ENCODE measurements around the gene ZFYVE26.

ZFYVE26 gene

GRCh38 chr14:67784244-67784823 lies 32.1 kb downstream of the ZFYVE26 start:
- peaks cover 100% of the 10 kb centered on the region for H3K36me3 Mint-ChIP-seq (ENCODE audit: low read depth)
- no peaks in the 10 kb centered on the region for H3K27me3 Mint-ChIP-seq
- H3K4me1 Mint-ChIP-seq (ENCODE audit: low read depth): no peaks in the 10 kb centered on the region

GRCh38 chr14:67782090-67782489 lies 34.3 kb downstream of the ZFYVE26 start:
- Mint-ChIP-seq H3K27me3 (no peaks in the 10 kb centered on the region), H3K4me3 (no peak overlapping the region), H3K9me3 (no peaks in the 10 kb centered on the region), H3K4me1 (ENCODE audit: low read depth) (no peaks in the 10 kb centered on the region), H3K36me3 (ENCODE audit: low read depth) (peaks cover 100% of the 10 kb centered on the region), H3K27ac (no peak overlapping the region)
- intact Hi-C loops (cut with micrococcal nuclease): no loop called here

More at GRCh38 chr14:67784244-67784823, 32.1 kb downstream of the ZFYVE26 start:
- Mint-ChIP-seq H3K4me3 (no peak overlapping the region), H3K27ac (no peak overlapping the region), H3K9me3 (no peaks in the 10 kb centered on the region)
- intact Hi-C loops (cut with micrococcal nuclease): no loop called here

- Mint-ChIP-seq H3K9me3 (no peaks in the 10 kb centered on the region), H3K27me3 (no peaks in the 10 kb centered on the region), H3K4me1 (ENCODE audit: low read depth) (no peaks in the 10 kb centered on the region), H3K4me3 (no peak overlapping the region), H3K27ac (no peak overlapping the region), H3K36me3 (ENCODE audit: low read depth) (peaks cover 100% of the 10 kb centered on the region)
- intact Hi-C loops (cut with micrococcal nuclease): no loop called here
Observed at GRCh38 chr14:67778792-67779191, 37.6 kb downstream of the ZFYVE26 start.

GRCh38 chr14:67776653-67777322 lies 39.6 kb downstream of the ZFYVE26 start:
- no peak overlapping the region for H3K4me3 Mint-ChIP-seq
- intact Hi-C loops (cut with micrococcal nuclease): no loop called here
- H3K4me1 Mint-ChIP-seq (ENCODE audit: low read depth): peaks cover 4% of the 10 kb centered on the region
- no peaks in the 10 kb centered on the region for H3K9me3 Mint-ChIP-seq
- no peaks in the 10 kb centered on the region for H3K27me3 Mint-ChIP-seq
- no peak overlapping the region for H3K27ac Mint-ChIP-seq
- peaks cover 100% of the 10 kb centered on the region for H3K36me3 Mint-ChIP-seq (ENCODE audit: low read depth)

GRCh38 chr14:67773844-67774377 lies 42.5 kb downstream of the ZFYVE26 start:
- no peaks in the 10 kb centered on the region for H3K27me3 Mint-ChIP-seq
- no peak overlapping the region for H3K27ac Mint-ChIP-seq
- H3K36me3 Mint-ChIP-seq (ENCODE audit: low read depth): peaks cover 97% of the 10 kb centered on the region
- H3K4me1 Mint-ChIP-seq (ENCODE audit: low read depth): peaks cover 10% of the 10 kb centered on the region
- intact Hi-C loops (cut with micrococcal nuclease): no loop called here
- H3K9me3 Mint-ChIP-seq: no peaks in the 10 kb centered on the region
- no peak overlapping the region for H3K4me3 Mint-ChIP-seq

GRCh38 chr14:67768219-67768618 lies 48.2 kb downstream of the ZFYVE26 start:
- H3K27me3 Mint-ChIP-seq: no peaks in the 10 kb centered on the region
- H3K27ac Mint-ChIP-seq: peak overlapping the region; percentile 84
- intact Hi-C loops (cut with micrococcal nuclease): loop anchor here (10.0 kb wide), 1 partner anchor 47 kb away; the partner anchor contains the start of genes RAD51B and ZFYVE26
- no peak overlapping the region for H3K4me3 Mint-ChIP-seq
- no peaks in the 10 kb centered on the region for H3K9me3 Mint-ChIP-seq
- H3K4me1 Mint-ChIP-seq (ENCODE audit: low read depth): peaks cover 56% of the 10 kb centered on the region
- H3K36me3 Mint-ChIP-seq (ENCODE audit: low read depth): peaks cover 88% of the 10 kb centered on the region

- intact Hi-C loops (cut with micrococcal nuclease): loop anchor here (10.0 kb wide), 1 partner anchor 49 kb away; the partner anchor contains the start of genes RAD51B and ZFYVE26
- no peaks in the 10 kb centered on the region for H3K9me3 Mint-ChIP-seq
- peaks cover 88% of the 10 kb centered on the region for H3K36me3 Mint-ChIP-seq (ENCODE audit: low read depth)
- H3K4me3 Mint-ChIP-seq: peak overlapping the region; percentile 73
- H3K27ac Mint-ChIP-seq: peak overlapping the region; percentile 84
- H3K27me3 Mint-ChIP-seq: no peaks in the 10 kb centered on the region
- peaks cover 50% of the 10 kb centered on the region for H3K4me1 Mint-ChIP-seq (ENCODE audit: low read depth)
Observed at GRCh38 chr14:67766035-67766680, 50.2 kb downstream of the ZFYVE26 start.

GRCh38 chr14:67765192-67765834 lies 51.1 kb downstream of the ZFYVE26 start:
- intact Hi-C loops (cut with micrococcal nuclease): loop anchor here (10.0 kb wide), 1 partner anchor 49 kb away; the partner anchor contains the start of genes RAD51B and ZFYVE26
- Mint-ChIP-seq H3K9me3 (no peaks in the 10 kb centered on the region), H3K36me3 (ENCODE audit: low read depth) (peaks cover 90% of the 10 kb centered on the region), H3K4me3 (peak overlapping the region; percentile 73), H3K4me1 (ENCODE audit: low read depth) (peaks cover 46% of the 10 kb centered on the region), H3K27me3 (no peaks in the 10 kb centered on the region), H3K27ac (peak overlapping the region; percentile 84)

- peaks cover 46% of the 10 kb centered on the region for H3K4me1 Mint-ChIP-seq (ENCODE audit: low read depth)
Observed at GRCh38 chr14:67764496-67764895, 51.9 kb downstream of the ZFYVE26 start.

GRCh38 chr14:67763158-67763822 lies 53.1 kb downstream of the ZFYVE26 start:
- H3K27ac Mint-ChIP-seq: peak overlapping the region; percentile 15
- H3K27me3 Mint-ChIP-seq: no peaks in the 10 kb centered on the region
- intact Hi-C loops (cut with micrococcal nuclease): loop anchor here (10.0 kb wide), 1 partner anchor 52 kb away; the partner anchor contains the start of genes RAD51B and ZFYVE26
- H3K9me3 Mint-ChIP-seq: no peaks in the 10 kb centered on the region
- H3K36me3 Mint-ChIP-seq (ENCODE audit: low read depth): peaks cover 88% of the 10 kb centered on the region
- H3K4me1 Mint-ChIP-seq (ENCODE audit: low read depth): peaks cover 46% of the 10 kb centered on the region
- H3K4me3 Mint-ChIP-seq: no peak overlapping the region

More at GRCh38 chr14:67764496-67764895, 51.9 kb downstream of the ZFYVE26 start:
- intact Hi-C loops (cut with micrococcal nuclease): loop anchor here (10.0 kb wide), 1 partner anchor 50 kb away; the partner anchor contains the start of genes RAD51B and ZFYVE26
- peaks cover 91% of the 10 kb centered on the region for H3K36me3 Mint-ChIP-seq (ENCODE audit: low read depth)
- no peaks in the 10 kb centered on the region for H3K9me3 Mint-ChIP-seq
- H3K4me3 Mint-ChIP-seq: no peak overlapping the region
- H3K27ac Mint-ChIP-seq: peak overlapping the region; percentile 15
- H3K27me3 Mint-ChIP-seq: no peaks in the 10 kb centered on the region

- H3K4me1 Mint-ChIP-seq (ENCODE audit: low read depth): peaks cover 34% of the 10 kb centered on the region
- intact Hi-C loops (cut with micrococcal nuclease): loop anchor here (10.0 kb wide), 1 partner anchor 53 kb away; the partner anchor contains the start of genes RAD51B and ZFYVE26
- H3K9me3 Mint-ChIP-seq: no peaks in the 10 kb centered on the region
- no peak overlapping the region for H3K27ac Mint-ChIP-seq
- H3K36me3 Mint-ChIP-seq (ENCODE audit: low read depth): peaks cover 87% of the 10 kb centered on the region
- H3K27me3 Mint-ChIP-seq: no peaks in the 10 kb centered on the region
- no peak overlapping the region for H3K4me3 Mint-ChIP-seq
Observed at GRCh38 chr14:67762051-67762450, 54.3 kb downstream of the ZFYVE26 start.

GRCh38 chr14:67759916-67760315 lies 56.5 kb downstream of the ZFYVE26 start:
- no peak overlapping the region for H3K27ac Mint-ChIP-seq
- no peaks in the 10 kb centered on the region for H3K27me3 Mint-ChIP-seq
- intact Hi-C loops (cut with micrococcal nuclease): loop anchor here (10.0 kb wide), 1 partner anchor 55 kb away; the partner anchor contains the start of genes RAD51B and ZFYVE26
- peaks cover 92% of the 10 kb centered on the region for H3K36me3 Mint-ChIP-seq (ENCODE audit: low read depth)
- H3K9me3 Mint-ChIP-seq: no peaks in the 10 kb centered on the region
- H3K4me3 Mint-ChIP-seq: no peak overlapping the region
- peaks cover 12% of the 10 kb centered on the region for H3K4me1 Mint-ChIP-seq (ENCODE audit: low read depth)

GRCh38 chr14:67757175-67757574 lies 59.2 kb downstream of the ZFYVE26 start:
- no peaks in the 10 kb centered on the region for H3K27me3 Mint-ChIP-seq
- H3K4me3 Mint-ChIP-seq: no peak overlapping the region
- no peaks in the 10 kb centered on the region for H3K4me1 Mint-ChIP-seq (ENCODE audit: low read depth)
- peaks cover 96% of the 10 kb centered on the region for H3K36me3 Mint-ChIP-seq (ENCODE audit: low read depth)
- intact Hi-C loops (cut with micrococcal nuclease): no loop called here
- no peak overlapping the region for H3K27ac Mint-ChIP-seq
- H3K9me3 Mint-ChIP-seq: no peaks in the 10 kb centered on the region

Measured in dendritic cell treated with granulocyte-macrophage colony-stimulating factor and Interleukin-4, amounts not matched to agents 40 ng/mL and 50 ng/mL, for 4 days (primary cell).